A549 (cell line): Measurements from ENCODE around the gene COL15A1. TPM values are rescaled to one million over a fixed set of nuclear protein-coding genes. Genes with fewer than 3 reads are reported as not detected.

Experiments
- ATAC-seq, 2 experiments: fragments of 200-7000 bp in 1 of 2; fragments of >200 bp in 1 of 2; cut with Nextera tagmentation in 1 of 2; cut with Tn5 transposase in 1 of 2; 3 replicates each; pipeline versions ENCODE4 v1.8.0 to v1.9.1; 2018 to 2020; ENCODE audit warnings: mild to moderate bottlenecking in 1 of 2, moderate library complexity in 1 of 2
- CTCF ChIA-PET: fragments of 300-600 bp; sonication (Branson Sonifier 250); formaldehyde crosslinking; extraction: SDS; loops from one replicate; lab custom pipeline; 2021; ENCODE audit warnings: antibody characterized with exemption, inconsistent platforms; lab: Yijun Ruan, JAX
- POLR2A ChIA-PET: fragments of 350-600 bp; formaldehyde crosslinking; extraction: SDS; loops from one replicate; lab custom pipeline; 2021; ENCODE audit warnings: antibody characterized with exemption, inconsistent platforms; lab: Yijun Ruan, JAX
- DNase-seq, 2 experiments: peaks; one replicate each; pipeline versions ENCODE4 v3.0.0 to v3.0.0-alpha.2; 2011 to 2016; ENCODE audit warnings: low read depth in 1 of 2, low spot score in 1 of 2
- FAIRE-seq: peaks from 2 replicates; lab custom pipeline; 2011; peaks lifted over from hg19 to GRCh38; lab: Jason Lieb, UNC
- H3K27ac ChIP-seq, 2 experiments: fragments of >200 bp; sonication (Bioruptor Twin); formaldehyde crosslinking; 3 replicates each; pipeline ENCODE4 v1.5.1; 2016 to 2017
- H3K4me1 ChIP-seq: fragments of >200 bp; sonication (Bioruptor Twin); formaldehyde crosslinking; 3 replicates; pipeline ENCODE4 v1.6.1; 2016
- H3K4me2 ChIP-seq: fragments of >200 bp; sonication (Bioruptor Twin); formaldehyde crosslinking; 3 replicates; pipeline ENCODE4 v1.6.1; 2016
- H3K4me3 ChIP-seq: fragments of >200 bp; sonication (Bioruptor Twin); formaldehyde crosslinking; 3 replicates; pipeline ENCODE4 v1.5.1; 2016
- H3K9me3 ChIP-seq: fragments of >200 bp; sonication (Bioruptor Twin); formaldehyde crosslinking; 3 replicates; pipeline ENCODE4 v1.6.1; 2016
- ATOH8 ChIP-seq: fragments of 250-450 bp; sonication (Bioruptor Pico); IDR thresholded peaks from 2 replicates; pipeline ENCODE4 v1.5.0; 2020; ENCODE audit warnings: low read depth, mild to moderate bottlenecking, moderate library complexity
- BCL3 ChIP-seq: fragments of >200 bp; sonication (Bioruptor Twin); formaldehyde crosslinking; IDR thresholded peaks from 3 replicates; pipeline ENCODE4 v1.6.1; 2016
- BHLHE40 ChIP-seq: IDR thresholded peaks from 2 replicates; pipeline ENCODE4 v1.6.1; 2012; ENCODE audit warnings: low read depth, low read length, inconsistent platforms
- CBX2 ChIP-seq: fragments of 200-600 bp; sonication (generic); IDR thresholded peaks from 2 replicates; pipeline ENCODE4 v1.6.1; 2016; ENCODE audit warnings: low read depth, mild to moderate bottlenecking, borderline replicate concordance
- CBX8 ChIP-seq: fragments of 200-600 bp; sonication (generic); IDR thresholded peaks from 2 replicates; pipeline ENCODE4 v1.6.1; 2016
- CHD2 ChIP-seq: fragments of 150-350 bp; IDR thresholded peaks from 2 replicates; pipeline ENCODE4 v1.6.1; 2014; ENCODE audit warnings: low read length; ENCODE audit not compliant: partially characterized antibody
- CHD4 ChIP-seq: fragments of 200-600 bp; sonication (generic); IDR thresholded peaks from 2 replicates; pipeline ENCODE4 v1.6.1; 2016; ENCODE audit warnings: antibody characterized with exemption, mild to moderate bottlenecking, borderline replicate concordance
- EHMT2 ChIP-seq: fragments of 200-600 bp; sonication (generic); IDR thresholded peaks from 2 replicates; pipeline ENCODE4 v1.6.1; 2016; ENCODE audit warnings: antibody characterized with exemption, low read depth, mild to moderate bottlenecking, moderate library complexity
- EP300 ChIP-seq, 2 experiments: fragments of >200 bp; sonication (Bioruptor Twin); formaldehyde crosslinking; IDR thresholded peaks; 2 replicates in 1 of 2; 3 replicates in 1 of 2; pipeline ENCODE4 v1.6.1; 2016 to 2017
- FOSB ChIP-seq: fragments of 250-450 bp; sonication (Bioruptor Pico); IDR thresholded peaks from 2 replicates; pipeline ENCODE4 v1.5.0; 2020; ENCODE audit warnings: mild to moderate bottlenecking, moderate library complexity
- FOSL2 ChIP-seq, 2 experiments: fragments of 450-650 bp in 1 of 2; fragments of >200 bp in 1 of 2; sonication (Bioruptor Twin) in 1 of 2; formaldehyde crosslinking; IDR thresholded peaks; 2 replicates each; pipeline versions ENCODE4 v1.5.0 to v1.6.1; 2016 to 2020; ENCODE audit warnings: mild to moderate bottlenecking in 1 of 2, moderate library complexity in 1 of 2
- HMGXB4 ChIP-seq: fragments of 250-450 bp; sonication (Bioruptor Pico); IDR thresholded peaks from 2 replicates; pipeline ENCODE4 v1.5.0; 2021; ENCODE audit warnings: mild to moderate bottlenecking, moderate library complexity, borderline replicate concordance
- HOXB5 ChIP-seq: fragments of 250-450 bp; sonication (Bioruptor Pico); IDR thresholded peaks from 2 replicates; pipeline ENCODE4 v1.5.0; 2020; ENCODE audit warnings: mild to moderate bottlenecking, moderate library complexity
- MAFK ChIP-seq: fragments of 450-650 bp; IDR thresholded peaks from 2 replicates; pipeline ENCODE4 v1.6.1; 2014; ENCODE audit not compliant: partially characterized antibody
- MYC ChIP-seq: IDR thresholded peaks from 2 replicates; pipeline ENCODE4 v1.6.1; 2012; ENCODE audit warnings: mild to moderate bottlenecking, inconsistent platforms, low read length, improper control_type of control experiment, borderline replicate concordance
- NFE2L2 ChIP-seq: fragments of 150-350 bp; conservative IDR thresholded peaks from 2 replicates; pipeline ENCODE4 v1.6.1; 2014; ENCODE audit warnings: low read length
- NPAS2 ChIP-seq: fragments of 250-450 bp; sonication (Bioruptor Pico); IDR thresholded peaks from 2 replicates; pipeline ENCODE4 v1.8.0; 2022; ENCODE audit warnings: mild to moderate bottlenecking, moderate library complexity, borderline replicate concordance
- POLR2A ChIP-seq: IDR thresholded peaks from 2 replicates; pipeline ENCODE4 v1.6.1; 2012; ENCODE audit warnings: mild to moderate bottlenecking, low read length
- POLR2AphosphoS2 ChIP-seq: conservative IDR thresholded peaks from 2 replicates; pipeline ENCODE4 v1.6.1; 2012; ENCODE audit warnings: low read length, improper control_type of control experiment, inconsistent platforms
- RARB ChIP-seq: fragments of 250-450 bp; sonication (Bioruptor Pico); IDR thresholded peaks from 2 replicates; pipeline ENCODE4 v1.8.0; 2021; ENCODE audit warnings: mild to moderate bottlenecking, moderate library complexity
- RFX5 ChIP-seq: fragments of 450-650 bp; IDR thresholded peaks from 2 replicates; pipeline ENCODE4 v1.7.1; 2014; ENCODE audit warnings: antibody characterized with exemption, mild to moderate bottlenecking, moderate library complexity
- SREBF2 ChIP-seq: fragments of 450-650 bp; IDR thresholded peaks from 2 replicates; pipeline ENCODE4 v1.6.1; 2014; ENCODE audit warnings: mild to moderate bottlenecking, moderate library complexity
- ZC3H11A ChIP-seq: fragments of 450-650 bp; IDR thresholded peaks from 2 replicates; pipeline ENCODE4 v1.6.1; 2014; ENCODE audit warnings: antibody characterized with exemption, mild to moderate bottlenecking
- ZSCAN20 ChIP-seq: fragments of 250-450 bp; sonication (Bioruptor Pico); IDR thresholded peaks from 2 replicates; pipeline ENCODE4 v1.8.0; 2022; ENCODE audit warnings: mild to moderate bottlenecking, moderate library complexity
- WGBS: methylation state at CpG from one replicate; pipeline ENCODE4 v1.1.6; 2017; ENCODE audit errors: missing lambda C conversion rate; 5-methylcytosine and 5-hydroxymethylcytosine counted together
- polyA plus RNA-seq, 4 experiments: library from polyadenylated mRNA; depleted of rRNA in 3 of 4; stranded (reverse); fragments of >200 nt; fragmentation: RNase III in 1 of 4; extraction: RNeasy Plus Mini Kit Qiagen cat#74134 plus additional on column Dnase treatment in 1 of 4; gene quantifications; 2 replicates in 3 of 4; 3 replicates in 1 of 4; pipeline ENCODE4 v1.2.3, GENCODE V29; 2011 to 2017
- TF ChIP-seq, protein P1 (sequence below): fragments of >200 bp; sonication (Bioruptor Twin); formaldehyde crosslinking; IDR thresholded peaks from 2 replicates; pipeline ENCODE4 v1.6.1; 2016
- TF ChIP-seq, protein P2 (sequence below): IDR thresholded peaks from 2 replicates; pipeline ENCODE4 v1.6.1; 2012; ENCODE audit warnings: low read depth, borderline replicate concordance
- TF ChIP-seq, protein P3 (sequence below): IDR thresholded peaks from 2 replicates; pipeline ENCODE4 v1.6.1; 2012

The COL15A1 gene
- polyA plus RNA-seq, 2 of the 4 experiments (the other 2 are of a cell fraction), result 0.09 to 0.12 TPM

GRCh38 chr9:99075246-99075912 lies 131.7 kb downstream of the COL15A1 start:
- DNase-seq, result no peak
- POLR2A ChIA-PET, result no interaction called here
- WGBS, result 52% methylated on average over 6 of the region's 6 CpGs

DNA sequence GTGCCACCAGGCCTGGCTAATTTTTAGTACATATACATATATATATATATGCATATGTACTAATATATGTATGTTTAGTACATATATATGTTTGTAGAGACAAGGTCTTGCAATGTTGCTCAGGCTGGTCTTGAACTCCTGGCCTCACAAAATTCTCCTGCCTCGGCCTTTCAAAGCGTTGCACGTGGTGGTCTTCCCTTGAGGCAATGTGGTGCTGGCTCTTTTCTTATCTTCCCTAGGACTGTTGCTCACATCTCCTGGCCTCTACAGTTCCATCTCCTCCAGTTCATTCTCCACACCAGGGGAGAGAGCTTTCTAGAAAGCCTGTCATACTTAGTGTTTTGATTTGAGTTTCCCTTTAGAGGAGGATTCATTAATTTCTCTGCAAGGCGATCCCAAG lies 132.3 kb downstream of the COL15A1 start:
- Histone ChIP-seq H3K4me2 (no peak overlapping the region), H3K4me1 (no peaks in the 10 kb centered on the region), H3K9me3 (no peaks in the 10 kb centered on the region), H3K27ac (no peak overlapping the region), H3K4me3 (no peak overlapping the region)
- no peak for FAIRE-seq
- TF ChIP-seq FOSB (CRISPR knock-in tag) (no peak), HOXB5 (CRISPR knock-in tag) (no peak), CBX2 (no peak), POLR2A (no peak), MYC (no peak), CHD2 (no peak), HMGXB4 (CRISPR knock-in tag) (no peak)
- TF ChIP-seq, protein P1, sequence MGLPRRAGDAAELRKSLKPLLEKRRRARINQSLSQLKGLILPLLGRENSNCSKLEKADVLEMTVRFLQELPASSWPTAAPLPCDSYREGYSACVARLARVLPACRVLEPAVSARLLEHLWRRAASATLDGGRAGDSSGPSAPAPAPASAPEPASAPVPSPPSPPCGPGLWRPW, result no peak
- ChIA-PET POLR2A (no interaction called here), CTCF (interaction anchor here (0.8 to 1.6 kb wide), 2 partner anchors 8 to 78 kb away, joined by 3 to 4 read pairs; no protein-coding TSS in a partner anchor)
- WGBS, result 35% methylated on average over 4 of the region's 4 CpGs
- no peak for DNase-seq
- no peak for ATAC-seq

More at GRCh38 chr9:99075246-99075912, 131.7 kb downstream of the COL15A1 start:
- TF ChIP-seq BCL3 (no peak), NPAS2 (CRISPR knock-in tag) (no peak), CBX8 (no peak), EHMT2 (no peak)
- FAIRE-seq (no peak), ATAC-seq (no peak)
- Histone ChIP-seq H3K27ac (no peak overlapping the region), H3K4me1 (no peaks in the 10 kb centered on the region), H3K4me3 (no peak overlapping the region), H3K9me3 (no peaks in the 10 kb centered on the region), H3K4me2 (no peak overlapping the region)
- CTCF ChIA-PET, result interaction anchor here (0.6 to 1.6 kb wide), 6 partner anchors 9 to 77 kb away, joined by 3 to 4 read pairs (median 4); no protein-coding TSS in a partner anchor

- no peaks in the 10 kb centered on the region for H3K4me1 ChIP-seq
- POLR2A ChIA-PET, result no interaction called here
- WGBS, result 32% methylated on average over 5 of the region's 6 CpGs
- FAIRE-seq (no peak), ATAC-seq (no peak), DNase-seq (no peak)
- no peak overlapping the region for H3K4me3 ChIP-seq
- CTCF ChIA-PET, result no interaction called here
- H3K27ac ChIP-seq, result no peak overlapping the region
- no peak overlapping the region for H3K4me2 ChIP-seq
- TF ChIP-seq RFX5, result no peak
- TF ChIP-seq SREBF2, result no peak
- no peak for TF ChIP-seq EHMT2
- TF ChIP-seq MAFK, result no peak
- no peak for TF ChIP-seq CHD4
- no peak for TF ChIP-seq EP300 (IDR thresholded peaks at IDR 0.05)
- no peak for TF ChIP-seq BHLHE40
- TF ChIP-seq, protein P2, sequence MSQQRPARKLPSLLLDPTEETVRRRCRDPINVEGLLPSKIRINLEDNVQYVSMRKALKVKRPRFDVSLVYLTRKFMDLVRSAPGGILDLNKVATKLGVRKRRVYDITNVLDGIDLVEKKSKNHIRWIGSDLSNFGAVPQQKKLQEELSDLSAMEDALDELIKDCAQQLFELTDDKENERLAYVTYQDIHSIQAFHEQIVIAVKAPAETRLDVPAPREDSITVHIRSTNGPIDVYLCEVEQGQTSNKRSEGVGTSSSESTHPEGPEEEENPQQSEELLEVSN, result no peak
- no peak for TF ChIP-seq ZC3H11A
- TF ChIP-seq ZSCAN20, result no peak
- TF ChIP-seq, protein P1, result no peak
- TF ChIP-seq POLR2AphosphoS2, result no peak
- TF ChIP-seq FOSL2 (IDR thresholded peaks at IDR 0.05), result no peak
- no peak for TF ChIP-seq FOSL2 (CRISPR knock-in tag; IDR thresholded peaks at IDR 0.05)
- no peak for TF ChIP-seq ATOH8 (CRISPR knock-in tag)
- TF ChIP-seq NFE2L2, result no peak
- TF ChIP-seq, protein P3, sequence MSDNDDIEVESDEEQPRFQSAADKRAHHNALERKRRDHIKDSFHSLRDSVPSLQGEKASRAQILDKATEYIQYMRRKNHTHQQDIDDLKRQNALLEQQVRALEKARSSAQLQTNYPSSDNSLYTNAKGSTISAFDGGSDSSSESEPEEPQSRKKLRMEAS, result no peak
- TF ChIP-seq RARB, result no peak
- H3K9me3 ChIP-seq, result no peaks in the 10 kb centered on the region
These were observed 132.9 kb downstream of the COL15A1 start for GRCh38 chr9:99076483-99077171.
